ENCODE data around the gene COMMD3. TPM values are rescaled to one million over a fixed set of nuclear protein-coding genes. Genes with fewer than 3 reads are reported as not detected.

COMMD3 gene
- total RNA-seq, 4 donors from 2014 or later = 17.2 to 28.2 (median 23.8) TPM

DNA sequence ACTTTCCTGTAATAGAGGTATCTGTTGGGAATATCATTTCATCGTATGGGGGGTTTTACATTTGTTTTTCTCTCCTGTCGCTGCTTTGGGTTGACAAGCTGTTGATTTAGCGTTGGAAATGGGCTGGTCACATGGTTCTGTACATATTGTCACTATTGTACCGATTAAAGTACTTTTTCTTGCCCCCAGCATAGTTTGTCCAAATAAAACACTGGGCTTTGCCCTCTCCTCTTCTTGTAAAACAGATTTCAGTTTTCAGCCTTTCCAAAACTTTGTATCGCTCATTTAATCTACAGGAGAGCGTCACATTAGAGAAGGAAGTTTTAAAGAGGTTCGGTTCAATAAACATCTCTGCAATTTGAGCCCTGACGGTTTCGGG, 8.7 kb downstream of the COMMD3 start:
- peaks cover 0 to 43% (median 20%) of the 10 kb centered on the region in 4 donors for H3K4me1 ChIP-seq

DNA sequence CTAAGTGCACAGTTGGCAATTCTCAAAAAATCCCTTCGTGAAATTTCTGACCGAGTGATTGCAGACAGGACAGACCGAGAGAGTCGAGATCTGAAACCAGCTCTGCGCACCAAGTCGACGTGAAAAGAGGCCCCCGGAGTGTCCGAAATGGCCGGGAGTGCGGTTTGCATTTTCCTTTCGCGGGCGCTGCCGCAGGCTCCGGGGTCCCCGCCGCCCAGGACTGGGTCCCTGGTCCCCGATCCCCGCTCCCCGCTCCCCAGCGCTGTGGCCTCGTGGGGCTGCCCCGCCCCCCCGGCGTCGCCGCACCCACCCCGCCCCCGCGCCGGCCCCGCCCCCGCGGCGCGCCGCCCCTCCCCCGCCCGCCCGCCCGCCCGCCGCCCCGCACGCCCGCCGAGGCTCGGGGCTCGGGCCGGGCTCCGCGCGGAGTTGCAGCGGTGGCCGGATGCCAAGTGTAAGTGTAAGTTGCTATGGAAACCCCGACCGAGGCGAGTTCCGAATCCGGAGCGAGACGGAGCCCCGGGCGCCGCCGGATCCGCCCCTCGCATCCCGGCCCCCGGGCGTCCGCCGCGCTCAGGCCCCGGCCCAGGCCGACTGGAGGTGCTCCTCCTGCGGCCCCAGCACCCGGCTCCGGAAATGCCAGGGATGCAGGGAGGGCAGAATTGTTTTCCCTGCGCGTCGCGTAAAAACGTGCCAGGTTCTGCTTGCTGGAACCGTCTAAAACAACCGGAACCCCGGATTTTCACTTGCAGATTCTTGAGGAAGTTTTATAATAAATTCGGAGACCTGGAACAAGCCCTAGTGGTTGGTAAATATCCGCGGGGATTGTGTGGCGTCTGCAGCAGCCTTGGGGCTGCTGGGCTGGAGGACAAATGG, 9.3 kb downstream of the COMMD3 start:
- Histone ChIP-seq H3K36me3 (peaks cover 0 to 33% (median 5%) of the 10 kb centered on the region in 3 donors), H3K9me3 (no peaks in the 10 kb centered on the region), H3K27ac (peak overlapping the region; percentile 60 to 83 (median 78)), H3K27me3 (no peaks in the 10 kb centered on the region), H3K4me1 (peaks cover 0 to 40% (median 20%) of the 10 kb centered on the region in 4 donors), H3K4me3 (peak overlapping the region; percentile 56 to 68 (median 58))
- WGBS, 2 donors = 0 to 1% methylated on average over 30 to 34 of the region's 92 CpGs
- no peak for TF ChIP-seq POLR2A (IDR thresholded peaks at IDR 0.05)
- peak in 1 of 2 donors; percentile 11 for TF ChIP-seq EP300 (IDR thresholded peaks at IDR 0.05)
- TF ChIP-seq, protein P1, sequence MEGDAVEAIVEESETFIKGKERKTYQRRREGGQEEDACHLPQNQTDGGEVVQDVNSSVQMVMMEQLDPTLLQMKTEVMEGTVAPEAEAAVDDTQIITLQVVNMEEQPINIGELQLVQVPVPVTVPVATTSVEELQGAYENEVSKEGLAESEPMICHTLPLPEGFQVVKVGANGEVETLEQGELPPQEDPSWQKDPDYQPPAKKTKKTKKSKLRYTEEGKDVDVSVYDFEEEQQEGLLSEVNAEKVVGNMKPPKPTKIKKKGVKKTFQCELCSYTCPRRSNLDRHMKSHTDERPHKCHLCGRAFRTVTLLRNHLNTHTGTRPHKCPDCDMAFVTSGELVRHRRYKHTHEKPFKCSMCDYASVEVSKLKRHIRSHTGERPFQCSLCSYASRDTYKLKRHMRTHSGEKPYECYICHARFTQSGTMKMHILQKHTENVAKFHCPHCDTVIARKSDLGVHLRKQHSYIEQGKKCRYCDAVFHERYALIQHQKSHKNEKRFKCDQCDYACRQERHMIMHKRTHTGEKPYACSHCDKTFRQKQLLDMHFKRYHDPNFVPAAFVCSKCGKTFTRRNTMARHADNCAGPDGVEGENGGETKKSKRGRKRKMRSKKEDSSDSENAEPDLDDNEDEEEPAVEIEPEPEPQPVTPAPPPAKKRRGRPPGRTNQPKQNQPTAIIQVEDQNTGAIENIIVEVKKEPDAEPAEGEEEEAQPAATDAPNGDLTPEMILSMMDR (IDR thresholded peaks at IDR 0.05) = peak in 1 of 5 experiments; percentile 10
- peak in 1 of 2 donors; percentile 46 for DNase-seq (ENCODE audit: low spot score in 2 of 2)

More for the DNA sequence above, 8.7 kb downstream of the COMMD3 start:
- no peak for DNase-seq (ENCODE audit: low spot score in 2 of 2)
- 6 to 7% methylated on average over 9 of the region's 9 CpGs for WGBS, 2 donors
- TF ChIP-seq EP300 (IDR thresholded peaks at IDR 0.05) (no peak), POLR2A (IDR thresholded peaks at IDR 0.05) (no peak)
- TF ChIP-seq, protein P1 (IDR thresholded peaks at IDR 0.05) = no peak
- Histone ChIP-seq H3K27ac (peak overlapping the region; percentile 59 to 83 (median 62)), H3K36me3 (peaks cover 0 to 27% (median 5%) of the 10 kb centered on the region in 3 donors), H3K27me3 (no peaks in the 10 kb centered on the region), H3K4me3 (peak overlapping the region; percentile 54 to 68 (median 58)), H3K9me3 (no peaks in the 10 kb centered on the region)

DNA sequence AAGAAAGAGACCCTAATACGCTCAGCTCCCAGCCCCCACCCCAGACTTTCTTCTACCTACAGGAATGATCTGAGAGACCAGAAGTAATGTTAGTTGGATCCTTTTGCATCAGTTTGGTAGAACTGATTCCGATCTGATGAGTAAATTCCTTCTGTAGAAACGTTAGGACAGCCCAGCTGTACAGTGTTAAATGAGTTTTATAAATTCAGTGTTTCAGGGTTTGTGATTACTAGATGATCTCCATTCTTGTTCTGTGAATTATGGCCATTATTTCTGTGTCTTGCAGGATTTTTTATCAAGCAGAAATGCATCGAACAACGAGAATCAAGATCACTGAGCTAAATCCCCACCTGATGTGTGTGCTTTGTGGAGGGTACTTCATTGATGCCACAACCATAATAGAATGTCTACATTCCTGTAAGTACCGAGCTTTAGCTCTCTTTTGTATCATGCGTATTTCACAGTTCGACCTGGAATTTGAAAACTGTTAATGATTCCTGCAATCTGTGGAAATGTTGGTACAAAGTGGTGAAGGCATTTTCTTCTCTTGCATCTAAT, 10.0 kb downstream of the COMMD3 start:
- H3K4me1 ChIP-seq = peaks cover 0 to 40% (median 20%) of the 10 kb centered on the region in 4 donors
- peaks cover 0 to 37% (median 5%) of the 10 kb centered on the region in 3 donors for H3K36me3 ChIP-seq
- TF ChIP-seq, protein P1 (IDR thresholded peaks at IDR 0.05) = no peak
- TF ChIP-seq EP300 (IDR thresholded peaks at IDR 0.05) (no peak), POLR2A (IDR thresholded peaks at IDR 0.05) (no peak)
- peak overlapping the region in 3 of 4 donors; percentile 75 to 83 (median 81) for H3K27ac ChIP-seq
- no peaks in the 10 kb centered on the region for H3K27me3 ChIP-seq
- peak overlapping the region; percentile 56 to 68 (median 58) for H3K4me3 ChIP-seq
- H3K9me3 ChIP-seq = no peaks in the 10 kb centered on the region
- 62 to 71% methylated on average over 8 of the region's 8 CpGs for WGBS, 2 donors
- no peak for DNase-seq (ENCODE audit: low spot score in 2 of 2)

DNA sequence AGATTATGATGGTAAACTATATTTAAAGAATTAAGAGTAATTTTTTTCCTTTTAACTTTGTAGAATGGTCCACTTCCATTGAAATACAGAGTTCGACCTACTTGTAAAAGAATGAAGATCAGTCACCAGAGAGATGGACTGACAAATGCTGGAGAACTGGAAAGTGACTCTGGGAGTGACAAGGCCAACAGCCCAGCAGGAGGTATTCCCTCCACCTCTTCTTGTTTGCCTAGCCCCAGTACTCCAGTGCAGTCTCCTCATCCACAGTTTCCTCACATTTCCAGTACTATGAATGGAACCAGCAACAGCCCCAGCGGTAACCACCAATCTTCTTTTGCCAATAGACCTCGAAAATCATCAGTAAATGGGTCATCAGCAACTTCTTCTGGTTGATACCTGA, 13.0 kb downstream of the COMMD3 start:
- no peak overlapping the region for H3K27ac ChIP-seq
- 96% methylated on average over 3 of the region's 3 CpGs for WGBS, 2 donors
- peaks cover 0 to 37% (median 5%) of the 10 kb centered on the region in 3 donors for H3K36me3 ChIP-seq
- H3K9me3 ChIP-seq = peaks cover 0 to 1% (median 0%) of the 10 kb centered on the region in 4 donors
- TF ChIP-seq, protein P1 (IDR thresholded peaks at IDR 0.05) = no peak
- TF ChIP-seq POLR2A (IDR thresholded peaks at IDR 0.05) = no peak
- TF ChIP-seq EP300 (IDR thresholded peaks at IDR 0.05) = no peak
- H3K4me1 ChIP-seq = peaks cover 0 to 25% (median 17%) of the 10 kb centered on the region in 4 donors
- no peak for DNase-seq (ENCODE audit: low spot score in 2 of 2)
- H3K27me3 ChIP-seq = peaks cover 0 to under 1% of the 10 kb centered on the region in 2 donors
- H3K4me3 ChIP-seq = no peak overlapping the region
